Stomach (tissue), 9 donors: Measurements from ENCODE around the gene SMAD6. TPM values are rescaled to one million over a fixed set of nuclear protein-coding genes. Genes with fewer than 3 reads are reported as not detected.

Experiments used
- DNase-seq, 2 donors: peaks; one replicate each; pipeline versions ENCODE4 v3.0.0 to v3.0.0-alpha.2; 2013 to 2019
- H3K27ac ChIP-seq, 5 donors: fragments of 200-600 bp in 4 of 5; sonication (generic) in 4 of 5; one replicate each; pipeline ENCODE4 v1.5.1; 2013 to 2019; ENCODE audit warnings: mild to moderate bottlenecking in 1 of 5, moderate library complexity in 1 of 5
- H3K27me3 ChIP-seq, 3 donors: fragments of 200-600 bp; sonication (generic); one replicate each; pipeline ENCODE4 v1.5.1; 2017 to 2019; ENCODE audit warnings: mixed run types in 1 of 3
- H3K36me3 ChIP-seq, 4 donors: fragments of 200-600 bp; sonication (generic); 1 replicate in 3 of 4; 2 replicates in 1 of 4; pipeline ENCODE4 v1.5.1; 2016 to 2019
- H3K4me1 ChIP-seq, 4 donors: fragments of 200-600 bp; sonication (generic); one replicate each; pipeline ENCODE4 v1.5.1; 2016 to 2019
- H3K4me3 ChIP-seq, 4 donors: fragments of 200-600 bp; sonication (generic) in 3 of 4; one replicate each; pipeline ENCODE4 v1.5.1; 2016 to 2019; ENCODE audit warnings: mild to moderate bottlenecking in 1 of 4
- H3K9me3 ChIP-seq, 4 donors: fragments of 200-600 bp; sonication (generic); one replicate each; pipeline ENCODE4 v1.5.1; 2016 to 2019
- EP300 ChIP-seq: sonication (generic); formaldehyde crosslinking; IDR thresholded peaks from one replicate; pipeline ENCODE4 v1.6.1; 2017; ENCODE audit warnings: antibody characterized with exemption
- POLR2A ChIP-seq, 4 donors: fragments of 450-650 bp; IDR thresholded peaks; one replicate each; pipeline ENCODE4 v1.6.1; 2016; ENCODE audit warnings: antibody characterized with exemption in 4 of 4, control low read depth in 2 of 4, mild to moderate bottlenecking in 1 of 4, moderate library complexity in 1 of 4
- POLR2AphosphoS5 ChIP-seq, 3 donors: sonication (generic); formaldehyde crosslinking; IDR thresholded peaks; one replicate each; pipeline ENCODE4 v1.6.1; 2016; ENCODE audit warnings: antibody characterized with exemption in 3 of 3
- WGBS, 5 donors: extraction: QIAGEN DNeasy Blood & Tissue Kit in 3 of 5; methylation state at CpG; one replicate each; pipeline versions ENCODE4 v1.1.5 to v1.1.7; 2013 to 2018; 5-methylcytosine and 5-hydroxymethylcytosine counted together
- intact Hi-C: fragments of 100-400 bp; cut with DNase I; formaldehyde crosslinking; loops from one replicate; pipeline ENCODE4 v1.15.1; 2023; ENCODE audit warnings: low total_unique reads
- polyA plus RNA-seq, 3 donors: library from polyadenylated mRNA; stranded (reverse); fragments of 200-250 nt; gene quantifications; one replicate each; pipeline ENCODE4 v1.2.3, GENCODE V29; 2013
- total RNA-seq, 5 donors: library from RNA; depleted of rRNA; stranded (reverse); fragments of >200 nt; gene quantifications; one replicate each; pipeline versions ENCODE4 v1.1.0 to v1.2.3, GENCODE V29; 2014 to 2016
- TF ChIP-seq, protein P1 (sequence below), 7 experiments: fragments of 450-650 bp in 4 of 7; fragments of 200-600 bp in 3 of 7; sonication (generic) in 3 of 7; IDR thresholded peaks; one replicate each; pipeline ENCODE4 v1.5.1; 2016 to 2019; ENCODE audit warnings: antibody characterized with exemption in 7 of 7, control low read depth in 2 of 7, mild to moderate bottlenecking in 1 of 7
- donor health status: healthy with polysubstance abuse.
- donor health status: Bipolar disorder and iron deficiency.
- donor health status: healthy.

Gene SMAD6
- total and polyA plus RNA-seq, 8 donors: 4.0 to 112 (median 28.3) TPM

DNA sequence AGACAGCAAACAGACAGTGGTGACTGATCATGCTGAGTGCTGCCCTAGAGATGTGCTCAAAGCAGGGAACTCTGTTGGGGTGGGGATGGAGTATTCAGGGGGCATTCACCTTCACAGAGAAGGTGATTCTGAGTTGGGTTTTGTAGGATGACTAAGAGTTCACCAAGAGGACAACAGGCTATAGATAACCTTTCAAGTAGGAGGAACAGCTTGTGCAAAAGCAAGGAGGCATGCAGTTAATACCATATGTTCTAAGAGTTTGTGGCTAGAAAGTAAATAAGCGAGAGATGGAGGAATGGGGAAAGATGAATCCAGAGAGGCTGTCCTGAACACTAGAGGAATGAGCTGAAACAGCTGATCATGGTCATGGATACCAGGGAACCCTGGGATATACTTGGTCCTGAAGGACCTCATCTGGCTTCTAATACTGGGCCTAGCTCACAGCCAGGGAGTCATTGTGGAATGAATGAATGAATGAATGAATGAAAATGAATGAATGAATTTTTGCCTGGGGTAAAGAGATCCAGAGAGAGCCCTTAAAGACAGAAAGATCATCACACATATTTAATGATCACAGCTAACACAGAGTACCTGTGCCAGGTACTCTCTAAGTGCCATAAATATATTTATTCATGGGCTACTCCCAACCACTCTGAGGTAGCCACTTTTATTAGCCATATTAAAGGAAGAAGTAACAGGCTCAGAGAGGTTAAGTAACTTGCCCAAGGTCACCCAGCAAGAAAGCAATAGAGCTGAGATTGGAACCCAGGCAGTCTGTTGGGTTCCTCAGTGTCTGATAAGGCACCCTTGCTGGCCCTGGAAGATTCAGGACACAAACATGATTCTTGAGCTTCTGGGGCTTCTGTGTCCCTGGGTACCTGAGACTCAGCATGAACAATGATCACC, 22.0 kb downstream of the SMAD6 start:
- intact Hi-C loops: no loop called here
- TF ChIP-seq, protein P1, sequence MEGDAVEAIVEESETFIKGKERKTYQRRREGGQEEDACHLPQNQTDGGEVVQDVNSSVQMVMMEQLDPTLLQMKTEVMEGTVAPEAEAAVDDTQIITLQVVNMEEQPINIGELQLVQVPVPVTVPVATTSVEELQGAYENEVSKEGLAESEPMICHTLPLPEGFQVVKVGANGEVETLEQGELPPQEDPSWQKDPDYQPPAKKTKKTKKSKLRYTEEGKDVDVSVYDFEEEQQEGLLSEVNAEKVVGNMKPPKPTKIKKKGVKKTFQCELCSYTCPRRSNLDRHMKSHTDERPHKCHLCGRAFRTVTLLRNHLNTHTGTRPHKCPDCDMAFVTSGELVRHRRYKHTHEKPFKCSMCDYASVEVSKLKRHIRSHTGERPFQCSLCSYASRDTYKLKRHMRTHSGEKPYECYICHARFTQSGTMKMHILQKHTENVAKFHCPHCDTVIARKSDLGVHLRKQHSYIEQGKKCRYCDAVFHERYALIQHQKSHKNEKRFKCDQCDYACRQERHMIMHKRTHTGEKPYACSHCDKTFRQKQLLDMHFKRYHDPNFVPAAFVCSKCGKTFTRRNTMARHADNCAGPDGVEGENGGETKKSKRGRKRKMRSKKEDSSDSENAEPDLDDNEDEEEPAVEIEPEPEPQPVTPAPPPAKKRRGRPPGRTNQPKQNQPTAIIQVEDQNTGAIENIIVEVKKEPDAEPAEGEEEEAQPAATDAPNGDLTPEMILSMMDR (IDR thresholded peaks at IDR 0.05): no peak
- TF ChIP-seq POLR2A (IDR thresholded peaks at IDR 0.05): no peak
- no peak for TF ChIP-seq POLR2AphosphoS5 (IDR thresholded peaks at IDR 0.05)
- no peak for TF ChIP-seq EP300
- Histone ChIP-seq H3K27ac (no peak overlapping the region), H3K4me1 (peaks cover 7 to 87% (median 22%) of the 10 kb centered on the region in 4 donors), H3K27me3 (no peaks in the 10 kb centered on the region), H3K36me3 (peaks cover 0 to 22% (median 5%) of the 10 kb centered on the region in 4 donors), H3K9me3 (no peaks in the 10 kb centered on the region), H3K4me3 (no peak overlapping the region)
- 88 to 94% (median 91%) methylated on average over 1 of the region's 1 CpG for WGBS, 5 donors
- DNase-seq: no peak

DNA sequence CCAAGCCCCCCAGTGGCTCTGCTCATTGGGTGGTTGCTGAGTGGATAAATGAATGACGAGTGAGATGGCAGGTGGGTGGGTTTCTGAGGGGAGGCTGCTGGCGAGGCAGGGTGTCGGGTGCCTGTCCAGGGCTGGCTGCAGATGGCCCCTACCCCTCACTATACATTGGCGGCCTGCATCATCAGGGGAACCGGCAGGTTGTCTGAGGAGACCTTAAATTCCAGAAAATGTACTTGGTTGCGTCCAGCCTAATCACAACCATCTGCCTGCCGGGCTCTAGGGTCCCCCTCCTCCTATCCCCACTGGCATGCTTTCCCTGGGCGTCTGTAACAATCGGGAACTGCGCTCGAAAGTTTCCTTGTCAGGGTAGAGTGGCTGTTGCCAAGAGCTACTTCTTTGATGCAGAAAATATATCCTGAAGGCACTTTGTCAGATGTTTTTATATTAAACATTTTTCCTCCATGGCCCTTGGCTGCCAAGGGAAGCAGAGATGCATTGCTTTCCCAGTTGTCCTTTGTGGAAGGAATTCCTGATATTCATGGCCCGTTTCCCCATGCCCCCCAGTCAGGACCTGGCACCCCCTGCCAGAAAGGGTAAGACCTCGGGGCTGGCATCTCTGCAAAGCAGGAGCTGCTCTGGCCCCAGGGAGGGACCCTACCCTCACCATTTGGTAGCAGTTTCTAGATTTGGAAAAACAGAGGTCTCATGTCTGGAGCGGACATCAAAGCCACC, 22.9 kb downstream of the SMAD6 start:
- TF ChIP-seq POLR2AphosphoS5 (IDR thresholded peaks at IDR 0.05) (no peak), EP300 (no peak)
- TF ChIP-seq, protein P1 (IDR thresholded peaks at IDR 0.05): no peak
- intact Hi-C loops: no loop called here
- no peak for DNase-seq
- no peak overlapping the region for H3K4me3 ChIP-seq
- WGBS, 5 donors: 51 to 61% (median 54%) methylated on average over 14 of the region's 14 CpGs
- no peaks in the 10 kb centered on the region for H3K9me3 ChIP-seq
- H3K27me3 ChIP-seq: no peaks in the 10 kb centered on the region
- H3K27ac ChIP-seq: peak overlapping the region in 1 of 5 donors; percentile 20
- H3K36me3 ChIP-seq: peaks cover 0 to 17% (median 0%) of the 10 kb centered on the region in 4 donors
- peaks cover 7 to 87% (median 26%) of the 10 kb centered on the region in 4 donors for H3K4me1 ChIP-seq

DNA sequence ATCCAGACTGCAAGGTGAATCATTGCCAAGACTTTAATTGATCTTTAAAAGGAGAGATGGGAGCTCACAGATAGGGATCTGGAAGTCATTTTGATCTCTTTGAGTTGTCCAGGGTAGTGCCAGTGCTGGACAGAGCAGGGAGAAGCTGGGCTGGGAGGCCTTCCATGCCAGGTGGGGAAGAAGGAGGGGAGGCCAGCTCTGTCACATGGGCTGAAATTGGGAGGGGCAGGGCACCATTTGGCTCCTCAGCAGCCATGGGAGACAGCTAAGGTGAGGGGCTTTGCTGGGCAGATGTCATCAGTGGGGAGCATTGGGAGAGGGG, 23.4 kb downstream of the SMAD6 start:
- H3K9me3 ChIP-seq: no peaks in the 10 kb centered on the region
- H3K4me1 ChIP-seq: peaks cover 7 to 87% (median 32%) of the 10 kb centered on the region in 4 donors
- H3K4me3 ChIP-seq: no peak overlapping the region
- no peaks in the 10 kb centered on the region for H3K27me3 ChIP-seq
- peaks cover 0 to 17% (median 0%) of the 10 kb centered on the region in 4 donors for H3K36me3 ChIP-seq
- H3K27ac ChIP-seq: peak overlapping the region in 2 of 5 donors; percentile 20 to 23
- TF ChIP-seq POLR2A (IDR thresholded peaks at IDR 0.05) (no peak), POLR2AphosphoS5 (IDR thresholded peaks at IDR 0.05) (no peak), EP300 (no peak)
- TF ChIP-seq, protein P1 (IDR thresholded peaks at IDR 0.05): no peak
- DNase-seq: no peak
- intact Hi-C loops: no loop called here

DNA sequence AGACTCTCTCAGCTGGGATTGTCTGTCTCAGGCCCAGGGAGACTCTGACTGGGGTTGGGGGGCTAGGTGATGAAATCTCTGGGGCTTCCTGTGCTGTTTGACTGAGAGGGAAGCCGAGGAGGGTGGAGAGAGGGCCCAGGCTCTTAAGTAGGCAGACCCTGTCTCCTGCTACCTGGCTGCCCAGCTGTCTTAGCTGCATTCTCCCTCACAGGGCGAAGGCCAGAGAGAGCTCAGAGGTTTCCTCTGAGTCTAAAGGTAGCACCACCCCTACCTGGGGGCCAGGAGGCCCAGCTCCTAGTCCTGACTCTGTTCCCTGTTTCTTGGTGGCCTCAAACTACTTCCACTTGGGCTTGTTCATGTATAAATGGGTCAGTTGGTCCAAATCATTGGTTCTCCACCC, 24.4 kb downstream of the SMAD6 start:
- intact Hi-C loops: no loop called here
- H3K36me3 ChIP-seq: peaks cover 0 to 17% (median 0%) of the 10 kb centered on the region in 4 donors
- TF ChIP-seq POLR2AphosphoS5 (IDR thresholded peaks at IDR 0.05) (no peak), POLR2A (IDR thresholded peaks at IDR 0.05) (no peak), EP300 (no peak)
- TF ChIP-seq, protein P1 (IDR thresholded peaks at IDR 0.05): no peak
- H3K4me3 ChIP-seq: no peak overlapping the region
- H3K27me3 ChIP-seq: no peaks in the 10 kb centered on the region
- peaks cover 7 to 82% (median 32%) of the 10 kb centered on the region in 4 donors for H3K4me1 ChIP-seq
- peak overlapping the region in 1 of 5 donors; percentile 23 for H3K27ac ChIP-seq
- no peaks in the 10 kb centered on the region for H3K9me3 ChIP-seq
- 63 to 74% (median 67%) methylated on average over 2 of the region's 2 CpGs; no CpG with 5 or more reads in 1 of the 5 donors for WGBS, 5 donors
- no peak for DNase-seq
